Thyroid gland (tissue), 4 donors: ENCODE measurements around the gene SDHAF2.

Experiments used
- POLR2A ChIP-seq, 2 donors: fragments of 450-650 bp; IDR thresholded peaks; one replicate each; pipeline ENCODE4 v1.6.1; 2017; ENCODE audit warnings: antibody characterized with exemption in 2 of 2, mild to moderate bottlenecking in 2 of 2, moderate library complexity in 1 of 2
- TF ChIP-seq, protein P1 (sequence below), 6 experiments: fragments of 200-600 bp in 3 of 6; fragments of 450-650 bp in 3 of 6; sonication (generic) in 3 of 6; IDR thresholded peaks; one replicate each; pipeline ENCODE4 v1.5.1; 2016 to 2019; ENCODE audit warnings: antibody characterized with exemption in 6 of 6, mild to moderate bottlenecking in 2 of 6, inconsistent platforms in 1 of 6, moderate library complexity in 1 of 6

DNA sequence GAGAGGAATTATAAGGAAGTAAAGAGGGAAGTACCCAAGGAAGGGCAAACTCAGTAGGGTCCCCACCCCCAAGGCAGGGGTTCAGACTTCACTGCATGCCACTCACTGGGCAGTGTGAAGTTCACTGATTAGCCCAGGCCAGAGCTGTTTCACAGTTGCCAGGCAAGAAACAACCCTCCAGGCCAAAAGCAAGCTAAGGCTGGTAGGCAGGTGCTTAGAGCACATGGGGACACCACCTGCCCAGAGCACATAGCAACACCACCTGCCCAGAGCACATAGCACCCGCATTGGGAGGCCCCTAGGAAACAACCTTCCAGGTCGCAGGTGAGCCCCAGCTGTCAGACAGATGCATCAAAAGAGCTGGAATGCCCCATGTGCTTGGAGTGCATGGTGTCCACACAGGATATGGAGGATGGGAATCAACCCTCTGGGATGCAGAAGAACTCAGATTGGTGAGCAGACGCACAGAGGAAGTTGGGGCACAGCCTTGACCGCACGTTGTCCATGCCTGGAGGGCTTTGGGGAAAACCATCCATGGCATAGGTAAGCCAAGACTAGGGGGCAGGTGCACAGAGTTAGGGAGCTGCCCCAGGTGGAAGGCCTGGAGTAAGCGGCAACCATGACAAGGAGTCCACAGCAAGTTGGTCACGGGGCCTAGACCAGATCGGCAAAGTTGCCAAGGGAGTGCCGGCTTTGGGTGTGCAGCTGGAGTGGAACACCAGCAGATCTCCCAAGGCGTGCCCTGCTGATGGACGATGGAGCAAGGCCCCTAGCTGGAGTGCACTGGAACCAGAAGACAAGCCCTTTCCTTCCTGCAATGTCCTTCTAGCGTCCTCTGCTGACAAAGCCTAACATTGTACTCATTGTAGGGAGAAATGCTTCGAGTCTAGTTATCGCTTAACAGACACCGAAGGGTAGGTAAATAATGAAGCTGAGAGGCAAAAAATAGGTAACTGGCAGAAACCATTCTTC lies 45.4 kb upstream of the SDHAF2 start:
- TF ChIP-seq POLR2A (IDR thresholded peaks at IDR 0.05), result no peak
- TF ChIP-seq, protein P1, sequence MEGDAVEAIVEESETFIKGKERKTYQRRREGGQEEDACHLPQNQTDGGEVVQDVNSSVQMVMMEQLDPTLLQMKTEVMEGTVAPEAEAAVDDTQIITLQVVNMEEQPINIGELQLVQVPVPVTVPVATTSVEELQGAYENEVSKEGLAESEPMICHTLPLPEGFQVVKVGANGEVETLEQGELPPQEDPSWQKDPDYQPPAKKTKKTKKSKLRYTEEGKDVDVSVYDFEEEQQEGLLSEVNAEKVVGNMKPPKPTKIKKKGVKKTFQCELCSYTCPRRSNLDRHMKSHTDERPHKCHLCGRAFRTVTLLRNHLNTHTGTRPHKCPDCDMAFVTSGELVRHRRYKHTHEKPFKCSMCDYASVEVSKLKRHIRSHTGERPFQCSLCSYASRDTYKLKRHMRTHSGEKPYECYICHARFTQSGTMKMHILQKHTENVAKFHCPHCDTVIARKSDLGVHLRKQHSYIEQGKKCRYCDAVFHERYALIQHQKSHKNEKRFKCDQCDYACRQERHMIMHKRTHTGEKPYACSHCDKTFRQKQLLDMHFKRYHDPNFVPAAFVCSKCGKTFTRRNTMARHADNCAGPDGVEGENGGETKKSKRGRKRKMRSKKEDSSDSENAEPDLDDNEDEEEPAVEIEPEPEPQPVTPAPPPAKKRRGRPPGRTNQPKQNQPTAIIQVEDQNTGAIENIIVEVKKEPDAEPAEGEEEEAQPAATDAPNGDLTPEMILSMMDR (IDR thresholded peaks at IDR 0.05), result no peak
